22Rv1 (cell line): Measurements from ENCODE around the gene MMP26.

ENCODE experiments used
- CTCF ChIP-seq: fragments of 450-650 bp; IDR thresholded peaks from 2 replicates; pipeline ENCODE4 v1.5.1; 2017; ENCODE audit warnings: mild to moderate bottlenecking
- ZFX ChIP-seq: fragments of 450-650 bp; IDR thresholded peaks from 2 replicates; pipeline ENCODE4 v1.6.1; 2017; ENCODE audit warnings: antibody characterized with exemption, borderline replicate concordance

GRCh38 chr11:4671741-4672140 is 32.8 kb upstream of the MMP26 start:
- TF ChIP-seq CTCF (no peak), ZFX (no peak)
